A549 (cell line): Measurements from ENCODE around the gene MARCKSL1. TPM values are rescaled to one million over a fixed set of nuclear protein-coding genes. Genes with fewer than 3 reads are reported as not detected.

Experiments used
- ATAC-seq, 2 experiments: fragments of 200-7000 bp in 1 of 2; fragments of >200 bp in 1 of 2; cut with Nextera tagmentation in 1 of 2; cut with Tn5 transposase in 1 of 2; 3 replicates each; pipeline versions ENCODE4 v1.8.0 to v1.9.1; 2018 to 2020; ENCODE audit warnings: mild to moderate bottlenecking in 1 of 2, moderate library complexity in 1 of 2
- CTCF ChIA-PET: fragments of 300-600 bp; sonication (Branson Sonifier 250); formaldehyde crosslinking; extraction: SDS; loops from one replicate; lab custom pipeline; 2021; ENCODE audit warnings: antibody characterized with exemption, inconsistent platforms; lab: Yijun Ruan, JAX
- POLR2A ChIA-PET: fragments of 350-600 bp; formaldehyde crosslinking; extraction: SDS; loops from one replicate; lab custom pipeline; 2021; ENCODE audit warnings: antibody characterized with exemption, inconsistent platforms; lab: Yijun Ruan, JAX
- DNase-seq, 2 experiments: peaks; one replicate each; pipeline versions ENCODE4 v3.0.0 to v3.0.0-alpha.2; 2011 to 2016; ENCODE audit warnings: low read depth in 1 of 2, low spot score in 1 of 2
- FAIRE-seq: peaks from 2 replicates; lab custom pipeline; 2011; peaks lifted over from hg19 to GRCh38; lab: Jason Lieb, UNC
- H3K27ac ChIP-seq, 2 experiments: fragments of >200 bp; sonication (Bioruptor Twin); formaldehyde crosslinking; 3 replicates each; pipeline ENCODE4 v1.5.1; 2016 to 2017
- H3K4me1 ChIP-seq: fragments of >200 bp; sonication (Bioruptor Twin); formaldehyde crosslinking; 3 replicates; pipeline ENCODE4 v1.6.1; 2016
- H3K4me2 ChIP-seq: fragments of >200 bp; sonication (Bioruptor Twin); formaldehyde crosslinking; 3 replicates; pipeline ENCODE4 v1.6.1; 2016
- H3K4me3 ChIP-seq: fragments of >200 bp; sonication (Bioruptor Twin); formaldehyde crosslinking; 3 replicates; pipeline ENCODE4 v1.5.1; 2016
- H3K9me3 ChIP-seq: fragments of >200 bp; sonication (Bioruptor Twin); formaldehyde crosslinking; 3 replicates; pipeline ENCODE4 v1.6.1; 2016
- ATOH8 ChIP-seq: fragments of 250-450 bp; sonication (Bioruptor Pico); IDR thresholded peaks from 2 replicates; pipeline ENCODE4 v1.5.0; 2020; ENCODE audit warnings: low read depth, mild to moderate bottlenecking, moderate library complexity
- CBX2 ChIP-seq: fragments of 200-600 bp; sonication (generic); IDR thresholded peaks from 2 replicates; pipeline ENCODE4 v1.6.1; 2016; ENCODE audit warnings: low read depth, mild to moderate bottlenecking, borderline replicate concordance
- CBX8 ChIP-seq: fragments of 200-600 bp; sonication (generic); IDR thresholded peaks from 2 replicates; pipeline ENCODE4 v1.6.1; 2016
- CEBPB ChIP-seq, 2 experiments: fragments of >200 bp in 1 of 2; sonication (Bioruptor Twin) in 1 of 2; formaldehyde crosslinking in 1 of 2; IDR thresholded peaks; 2 replicates each; pipeline ENCODE4 v1.6.1; 2012 to 2016
- CHD2 ChIP-seq: fragments of 150-350 bp; IDR thresholded peaks from 2 replicates; pipeline ENCODE4 v1.6.1; 2014; ENCODE audit warnings: low read length; ENCODE audit not compliant: partially characterized antibody
- EHF ChIP-seq: fragments of 250-450 bp; sonication (Bioruptor Pico); IDR thresholded peaks from 2 replicates; pipeline ENCODE4 v1.5.0; 2020; ENCODE audit warnings: mild to moderate bottlenecking
- EP300 ChIP-seq, 2 experiments: fragments of >200 bp; sonication (Bioruptor Twin); formaldehyde crosslinking; IDR thresholded peaks; 2 replicates in 1 of 2; 3 replicates in 1 of 2; pipeline ENCODE4 v1.6.1; 2016 to 2017
- ESRRA ChIP-seq: fragments of 150-350 bp; IDR thresholded peaks from 2 replicates; pipeline ENCODE4 v1.6.1; 2014; ENCODE audit warnings: mild to moderate bottlenecking, low read length, borderline replicate concordance
- FOSB ChIP-seq: fragments of 250-450 bp; sonication (Bioruptor Pico); IDR thresholded peaks from 2 replicates; pipeline ENCODE4 v1.5.0; 2020; ENCODE audit warnings: mild to moderate bottlenecking, moderate library complexity
- FOSL2 ChIP-seq, 2 experiments: fragments of 450-650 bp in 1 of 2; fragments of >200 bp in 1 of 2; sonication (Bioruptor Twin) in 1 of 2; formaldehyde crosslinking; IDR thresholded peaks; 2 replicates each; pipeline versions ENCODE4 v1.5.0 to v1.6.1; 2016 to 2020; ENCODE audit warnings: mild to moderate bottlenecking in 1 of 2, moderate library complexity in 1 of 2
- FOXS1 ChIP-seq: fragments of 250-450 bp; sonication (Bioruptor Pico); IDR thresholded peaks from 2 replicates; pipeline ENCODE4 v1.5.0; 2020; ENCODE audit warnings: mild to moderate bottlenecking, moderate library complexity
- GATA3 ChIP-seq: IDR thresholded peaks from 2 replicates; pipeline ENCODE4 v1.6.1; 2012; ENCODE audit warnings: borderline replicate concordance
- HDAC2 ChIP-seq: fragments of 200-600 bp; sonication (generic); IDR thresholded peaks from 2 replicates; pipeline ENCODE4 v1.6.1; 2016
- HOXB5 ChIP-seq: fragments of 250-450 bp; sonication (Bioruptor Pico); IDR thresholded peaks from 2 replicates; pipeline ENCODE4 v1.5.0; 2020; ENCODE audit warnings: mild to moderate bottlenecking, moderate library complexity
- JUNB ChIP-seq: fragments of >200 bp; sonication (Bioruptor Twin); formaldehyde crosslinking; IDR thresholded peaks from 2 replicates; pipeline ENCODE4 v1.6.1; 2016
- KDM1A ChIP-seq: fragments of 200-600 bp; sonication (generic); IDR thresholded peaks from 2 replicates; pipeline ENCODE4 v1.6.1; 2016; ENCODE audit warnings: low read depth, mild to moderate bottlenecking
- KDM5A ChIP-seq: fragments of 200-600 bp; sonication (generic); IDR thresholded peaks from 2 replicates; pipeline ENCODE4 v1.6.1; 2016; ENCODE audit warnings: antibody characterized with exemption, mild to moderate bottlenecking
- MAFK ChIP-seq: fragments of 450-650 bp; IDR thresholded peaks from 2 replicates; pipeline ENCODE4 v1.6.1; 2014; ENCODE audit not compliant: partially characterized antibody
- NR3C1 ChIP-seq: fragments of >200 bp; sonication (Bioruptor Twin); formaldehyde crosslinking; IDR thresholded peaks from 3 replicates; pipeline ENCODE4 v1.6.1; 2017
- POLR2AphosphoS2 ChIP-seq: conservative IDR thresholded peaks from 2 replicates; pipeline ENCODE4 v1.6.1; 2012; ENCODE audit warnings: low read length, improper control_type of control experiment, inconsistent platforms
- RFX5 ChIP-seq: fragments of 450-650 bp; IDR thresholded peaks from 2 replicates; pipeline ENCODE4 v1.7.1; 2014; ENCODE audit warnings: antibody characterized with exemption, mild to moderate bottlenecking, moderate library complexity
- TFCP2L1 ChIP-seq: fragments of 250-450 bp; sonication (Bioruptor Pico); IDR thresholded peaks from 2 replicates; pipeline ENCODE4 v1.5.0; 2021; ENCODE audit warnings: mild to moderate bottlenecking
- TP53 ChIP-seq: fragments of 250-450 bp; sonication (Bioruptor Pico); IDR thresholded peaks from 2 replicates; pipeline ENCODE4 v1.5.0; 2021; ENCODE audit warnings: mild to moderate bottlenecking, moderate library complexity
- ZC3H11A ChIP-seq: fragments of 450-650 bp; IDR thresholded peaks from 2 replicates; pipeline ENCODE4 v1.6.1; 2014; ENCODE audit warnings: antibody characterized with exemption, mild to moderate bottlenecking
- ZNF302 ChIP-seq: fragments of 250-450 bp; sonication (Bioruptor Pico); IDR thresholded peaks from 2 replicates; pipeline ENCODE4 v1.9.0; 2021; ENCODE audit warnings: inconsistent platforms, mild to moderate bottlenecking, moderate library complexity
- WGBS: methylation state at CpG from one replicate; pipeline ENCODE4 v1.1.6; 2017; ENCODE audit errors: missing lambda C conversion rate; 5-methylcytosine and 5-hydroxymethylcytosine counted together
- polyA plus RNA-seq, 4 experiments: library from polyadenylated mRNA; depleted of rRNA in 3 of 4; stranded (reverse); fragments of >200 nt; fragmentation: RNase III in 1 of 4; extraction: RNeasy Plus Mini Kit Qiagen cat#74134 plus additional on column Dnase treatment in 1 of 4; gene quantifications; 2 replicates in 3 of 4; 3 replicates in 1 of 4; pipeline ENCODE4 v1.2.3, GENCODE V29; 2011 to 2017
- TF ChIP-seq, protein P1 (sequence below): fragments of >200 bp; sonication (Bioruptor Twin); formaldehyde crosslinking; IDR thresholded peaks from 3 replicates; pipeline ENCODE4 v1.6.1; 2016
- TF ChIP-seq, protein P2 (sequence below): fragments of 250-450 bp; sonication (Bioruptor Pico); IDR thresholded peaks from 2 replicates; pipeline ENCODE4 v1.5.0; 2021; ENCODE audit warnings: mild to moderate bottlenecking, moderate library complexity, borderline replicate concordance
- TF ChIP-seq, protein P3 (sequence below): fragments of >200 bp; sonication (Bioruptor Twin); formaldehyde crosslinking; IDR thresholded peaks from 3 replicates; pipeline ENCODE4 v1.5.1; 2016

Gene MARCKSL1
- polyA plus RNA-seq, 2 of the 4 experiments (the other 2 are of a cell fraction): 62.6 to 73.2 TPM

GRCh38 chr1:32339363-32339978, 3.4 kb upstream of the MARCKSL1 start:
- ChIA-PET CTCF (no interaction called here), POLR2A (no interaction called here)
- 70% methylated on average over 5 of the region's 5 CpGs for whole genome bisulfite sequencing
- no peak overlapping the region for H3K4me2 ChIP-seq
- DNase-seq (no peak), FAIRE-seq (no peak), ATAC-seq (no peak)
- H3K9me3 ChIP-seq: no peaks in the 10 kb centered on the region
- no peak overlapping the region for H3K27ac ChIP-seq
- peaks cover 9% of the 10 kb centered on the region; the same call in 2 of the 3 replicates for H3K4me1 ChIP-seq
- TF ChIP-seq ESRRA (no peak), TFCP2L1 (CRISPR knock-in tag) (no peak), CEBPB (IDR thresholded peaks at IDR 0.05) (no peak), FOSB (CRISPR knock-in tag) (no peak), ZNF302 (CRISPR knock-in tag) (no peak), TP53 (CRISPR knock-in tag) (no peak), RFX5 (no peak), HDAC2 (no peak), POLR2AphosphoS2 (no peak), JUNB (no peak), KDM5A (no peak), ATOH8 (no peak), MAFK (no peak), FOSL2 (IDR thresholded peaks at IDR 0.05) (no peak), FOSL2 (CRISPR knock-in tag; IDR thresholded peaks at IDR 0.05) (no peak), NR3C1 (no peak), CBX8 (no peak), HOXB5 (CRISPR knock-in tag) (no peak)
- TF ChIP-seq, protein P1, sequence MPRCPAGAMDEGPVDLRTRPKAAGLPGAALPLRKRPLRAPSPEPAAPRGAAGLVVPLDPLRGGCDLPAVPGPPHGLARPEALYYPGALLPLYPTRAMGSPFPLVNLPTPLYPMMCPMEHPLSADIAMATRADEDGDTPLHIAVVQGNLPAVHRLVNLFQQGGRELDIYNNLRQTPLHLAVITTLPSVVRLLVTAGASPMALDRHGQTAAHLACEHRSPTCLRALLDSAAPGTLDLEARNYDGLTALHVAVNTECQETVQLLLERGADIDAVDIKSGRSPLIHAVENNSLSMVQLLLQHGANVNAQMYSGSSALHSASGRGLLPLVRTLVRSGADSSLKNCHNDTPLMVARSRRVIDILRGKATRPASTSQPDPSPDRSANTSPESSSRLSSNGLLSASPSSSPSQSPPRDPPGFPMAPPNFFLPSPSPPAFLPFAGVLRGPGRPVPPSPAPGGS: no peak
- TF ChIP-seq, protein P2, sequence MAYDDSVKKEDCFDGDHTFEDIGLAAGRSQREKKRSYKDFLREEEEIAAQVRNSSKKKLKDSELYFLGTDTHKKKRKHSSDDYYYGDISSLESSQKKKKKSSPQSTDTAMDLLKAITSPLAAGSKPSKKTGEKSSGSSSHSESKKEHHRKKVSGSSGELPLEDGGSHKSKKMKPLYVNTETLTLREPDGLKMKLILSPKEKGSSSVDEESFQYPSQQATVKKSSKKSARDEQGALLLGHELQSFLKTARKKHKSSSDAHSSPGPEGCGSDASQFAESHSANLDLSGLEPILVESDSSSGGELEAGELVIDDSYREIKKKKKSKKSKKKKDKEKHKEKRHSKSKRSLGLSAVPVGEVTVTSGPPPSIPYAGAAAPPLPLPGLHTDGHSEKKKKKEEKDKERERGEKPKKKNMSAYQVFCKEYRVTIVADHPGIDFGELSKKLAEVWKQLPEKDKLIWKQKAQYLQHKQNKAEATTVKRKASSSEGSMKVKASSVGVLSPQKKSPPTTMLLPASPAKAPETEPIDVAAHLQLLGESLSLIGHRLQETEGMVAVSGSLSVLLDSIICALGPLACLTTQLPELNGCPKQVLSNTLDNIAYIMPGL (CRISPR knock-in tag): no peak
- no peak overlapping the region for H3K4me3 ChIP-seq

DNA sequence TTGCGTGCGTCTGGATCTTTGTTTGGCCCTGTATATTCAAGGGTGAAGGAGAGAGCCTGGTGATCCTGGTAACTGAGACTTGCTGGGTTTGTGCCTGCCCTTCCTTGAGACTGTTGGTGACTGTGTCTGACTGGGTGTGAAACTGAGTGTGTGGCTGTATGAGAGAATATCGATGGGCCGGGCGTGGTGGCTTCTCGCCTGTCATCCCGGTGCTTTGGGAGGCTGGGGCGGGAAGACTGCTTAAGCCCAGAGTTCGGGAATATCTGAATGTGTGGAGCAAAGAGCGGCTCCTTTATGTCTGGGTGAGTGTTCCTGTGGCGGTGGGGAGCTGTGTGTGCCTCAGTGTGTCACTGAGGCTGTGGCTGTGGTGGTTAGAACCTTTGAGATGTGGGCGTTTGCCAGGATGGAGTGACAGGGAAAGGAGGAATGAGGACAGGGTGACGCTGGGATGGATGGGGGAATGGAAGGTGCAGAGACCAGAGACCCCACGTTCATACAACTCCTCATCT, 2.7 kb upstream of the MARCKSL1 start:
- CTCF ChIA-PET: no interaction called here
- POLR2A ChIA-PET: interaction anchor here (1.3 kb wide), 1 partner anchor 13 kb away, joined by 5 read pairs; no protein-coding TSS in a partner anchor
- no peaks in the 10 kb centered on the region for H3K9me3 ChIP-seq
- TF ChIP-seq KDM1A (no peak), HOXB5 (CRISPR knock-in tag) (no peak), FOXS1 (CRISPR knock-in tag) (no peak), CHD2 (no peak), ZC3H11A (no peak), EP300 (IDR thresholded peaks at IDR 0.05) (no peak), EHF (CRISPR knock-in tag) (no peak), CBX2 (no peak), HDAC2 (no peak), ZNF302 (CRISPR knock-in tag) (no peak), GATA3 (no peak)
- TF ChIP-seq, protein P3, sequence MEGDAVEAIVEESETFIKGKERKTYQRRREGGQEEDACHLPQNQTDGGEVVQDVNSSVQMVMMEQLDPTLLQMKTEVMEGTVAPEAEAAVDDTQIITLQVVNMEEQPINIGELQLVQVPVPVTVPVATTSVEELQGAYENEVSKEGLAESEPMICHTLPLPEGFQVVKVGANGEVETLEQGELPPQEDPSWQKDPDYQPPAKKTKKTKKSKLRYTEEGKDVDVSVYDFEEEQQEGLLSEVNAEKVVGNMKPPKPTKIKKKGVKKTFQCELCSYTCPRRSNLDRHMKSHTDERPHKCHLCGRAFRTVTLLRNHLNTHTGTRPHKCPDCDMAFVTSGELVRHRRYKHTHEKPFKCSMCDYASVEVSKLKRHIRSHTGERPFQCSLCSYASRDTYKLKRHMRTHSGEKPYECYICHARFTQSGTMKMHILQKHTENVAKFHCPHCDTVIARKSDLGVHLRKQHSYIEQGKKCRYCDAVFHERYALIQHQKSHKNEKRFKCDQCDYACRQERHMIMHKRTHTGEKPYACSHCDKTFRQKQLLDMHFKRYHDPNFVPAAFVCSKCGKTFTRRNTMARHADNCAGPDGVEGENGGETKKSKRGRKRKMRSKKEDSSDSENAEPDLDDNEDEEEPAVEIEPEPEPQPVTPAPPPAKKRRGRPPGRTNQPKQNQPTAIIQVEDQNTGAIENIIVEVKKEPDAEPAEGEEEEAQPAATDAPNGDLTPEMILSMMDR: no peak
- TF ChIP-seq, all 56 proteins: peak for 0
- 81% methylated on average over 14 of the region's 14 CpGs for WGBS
- H3K27ac ChIP-seq: no peak overlapping the region
- DNase-seq (no peak), ATAC-seq (no peak), FAIRE-seq (no peak)
- no peak overlapping the region for H3K4me2 ChIP-seq
- H3K4me1 ChIP-seq: peaks cover 17% of the 10 kb centered on the region
- H3K4me3 ChIP-seq: no peak overlapping the region
